Cardiac fibroblast (primary cell): ENCODE data around the gene DMRTA1.

Experiments
- DNase-seq, 2 donors: peaks; one replicate each; pipeline versions ENCODE4 v3.0.0 to v3.0.0-alpha.2; 2010; ENCODE audit warnings: low read depth in 2 of 2
- H3K4me3 ChIP-seq, 2 donors: replicated peaks in 1 of 2; 1 replicate in 1 of 2; 2 replicates in 1 of 2; pipeline ENCODE4 v1.5.1; 2011; ENCODE audit warnings: low read depth in 2 of 2, low read length in 2 of 2, mild to moderate bottlenecking in 2 of 2, moderate library complexity in 1 of 2
- TF ChIP-seq, protein P1 (sequence below): IDR thresholded peaks from one replicate; pipeline ENCODE4 v1.5.1; 2011; ENCODE audit warnings: low read depth, mild to moderate bottlenecking, low read length, inconsistent platforms

DMRTA1 gene

DNA sequence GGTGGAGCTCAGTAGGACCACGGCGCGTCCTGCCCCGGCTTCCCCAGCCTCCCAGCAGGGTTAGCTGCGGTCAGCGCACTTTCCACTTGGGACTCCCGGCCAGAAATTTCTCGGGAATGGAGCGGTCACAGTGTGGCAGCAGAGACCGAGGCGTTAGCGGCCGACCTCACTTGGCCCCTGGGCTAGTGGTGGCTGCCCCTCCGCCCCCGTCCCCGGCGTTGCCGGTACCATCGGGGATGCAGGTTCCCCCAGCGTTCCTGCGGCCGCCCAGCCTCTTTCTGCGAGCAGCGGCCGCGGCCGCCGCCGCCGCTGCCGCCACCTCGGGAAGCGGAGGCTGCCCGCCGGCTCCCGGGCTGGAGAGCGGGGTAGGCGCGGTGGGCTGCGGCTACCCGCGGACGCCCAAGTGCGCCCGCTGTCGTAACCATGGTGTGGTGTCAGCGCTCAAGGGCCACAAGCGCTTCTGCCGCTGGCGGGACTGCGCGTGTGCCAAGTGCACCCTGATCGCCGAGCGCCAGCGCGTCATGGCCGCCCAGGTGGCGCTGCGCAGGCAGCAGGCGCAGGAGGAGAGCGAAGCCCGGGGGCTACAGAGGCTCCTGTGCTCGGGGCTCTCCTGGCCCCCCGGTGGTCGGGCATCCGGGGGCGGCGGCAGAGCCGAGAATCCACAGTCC is 460 bp downstream of the DMRTA1 start:
- peak overlapping the region; percentile 53 to 56 for H3K4me3 ChIP-seq
- TF ChIP-seq, protein P1, sequence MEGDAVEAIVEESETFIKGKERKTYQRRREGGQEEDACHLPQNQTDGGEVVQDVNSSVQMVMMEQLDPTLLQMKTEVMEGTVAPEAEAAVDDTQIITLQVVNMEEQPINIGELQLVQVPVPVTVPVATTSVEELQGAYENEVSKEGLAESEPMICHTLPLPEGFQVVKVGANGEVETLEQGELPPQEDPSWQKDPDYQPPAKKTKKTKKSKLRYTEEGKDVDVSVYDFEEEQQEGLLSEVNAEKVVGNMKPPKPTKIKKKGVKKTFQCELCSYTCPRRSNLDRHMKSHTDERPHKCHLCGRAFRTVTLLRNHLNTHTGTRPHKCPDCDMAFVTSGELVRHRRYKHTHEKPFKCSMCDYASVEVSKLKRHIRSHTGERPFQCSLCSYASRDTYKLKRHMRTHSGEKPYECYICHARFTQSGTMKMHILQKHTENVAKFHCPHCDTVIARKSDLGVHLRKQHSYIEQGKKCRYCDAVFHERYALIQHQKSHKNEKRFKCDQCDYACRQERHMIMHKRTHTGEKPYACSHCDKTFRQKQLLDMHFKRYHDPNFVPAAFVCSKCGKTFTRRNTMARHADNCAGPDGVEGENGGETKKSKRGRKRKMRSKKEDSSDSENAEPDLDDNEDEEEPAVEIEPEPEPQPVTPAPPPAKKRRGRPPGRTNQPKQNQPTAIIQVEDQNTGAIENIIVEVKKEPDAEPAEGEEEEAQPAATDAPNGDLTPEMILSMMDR = no peak
- DNase-seq = peak; percentile 24 to 44

DNA sequence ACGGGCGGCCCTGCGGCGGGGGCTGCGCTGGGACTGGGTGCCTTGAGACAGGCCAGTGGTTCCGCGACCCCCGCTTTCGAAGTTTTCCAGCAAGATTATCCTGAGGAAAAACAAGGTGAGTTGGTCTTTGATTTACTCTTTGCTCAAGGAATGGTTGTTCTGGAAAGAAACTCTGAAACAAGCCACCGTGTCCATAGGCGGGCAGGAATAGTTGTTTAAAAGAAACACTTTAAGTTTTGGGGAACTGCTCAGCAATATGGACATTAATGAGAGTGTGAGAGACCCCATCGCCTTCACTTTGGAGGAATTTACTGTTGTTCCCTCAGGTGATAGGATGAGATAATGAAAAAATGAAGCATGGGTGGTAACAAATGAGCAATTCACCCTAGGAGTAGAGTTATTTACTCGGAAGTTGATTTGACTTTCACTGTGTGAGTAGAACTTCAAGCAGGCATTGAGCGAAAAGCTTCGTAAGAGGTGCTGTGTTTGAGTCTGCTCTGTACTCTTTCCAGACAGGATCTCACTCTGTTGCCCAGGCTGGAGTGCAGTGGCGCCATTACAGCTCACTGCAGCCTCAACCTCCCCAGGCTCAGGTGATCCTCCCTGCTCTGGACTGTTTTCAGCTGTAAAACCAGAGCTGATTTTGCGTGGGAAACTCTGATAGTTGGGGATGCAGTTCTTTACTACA is 1.1 kb downstream of the DMRTA1 start:
- TF ChIP-seq, protein P1 = no peak
- peak overlapping the region; percentile 53 to 56 for H3K4me3 ChIP-seq
- DNase-seq = no peak

DNA sequence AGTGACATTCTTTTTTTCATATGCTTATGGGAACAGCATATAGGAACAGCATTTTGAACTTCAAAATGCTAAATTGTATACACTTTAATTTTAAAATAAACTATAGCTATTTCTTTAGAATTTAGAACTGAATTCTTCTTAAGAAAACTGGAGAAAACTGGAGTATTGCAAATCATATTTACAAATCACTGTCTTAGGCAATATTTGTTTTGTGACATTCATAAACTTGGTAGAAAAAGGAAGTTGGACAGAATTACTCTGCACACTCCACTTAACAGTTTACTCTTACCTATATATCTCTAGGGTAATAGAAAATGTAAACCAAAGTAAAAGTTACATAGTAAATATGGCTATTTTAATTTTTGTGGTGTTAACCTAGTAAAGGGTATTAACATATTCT is 3.1 kb downstream of the DMRTA1 start:
- no peak overlapping the region for H3K4me3 ChIP-seq
- TF ChIP-seq, protein P1 = no peak

DNA sequence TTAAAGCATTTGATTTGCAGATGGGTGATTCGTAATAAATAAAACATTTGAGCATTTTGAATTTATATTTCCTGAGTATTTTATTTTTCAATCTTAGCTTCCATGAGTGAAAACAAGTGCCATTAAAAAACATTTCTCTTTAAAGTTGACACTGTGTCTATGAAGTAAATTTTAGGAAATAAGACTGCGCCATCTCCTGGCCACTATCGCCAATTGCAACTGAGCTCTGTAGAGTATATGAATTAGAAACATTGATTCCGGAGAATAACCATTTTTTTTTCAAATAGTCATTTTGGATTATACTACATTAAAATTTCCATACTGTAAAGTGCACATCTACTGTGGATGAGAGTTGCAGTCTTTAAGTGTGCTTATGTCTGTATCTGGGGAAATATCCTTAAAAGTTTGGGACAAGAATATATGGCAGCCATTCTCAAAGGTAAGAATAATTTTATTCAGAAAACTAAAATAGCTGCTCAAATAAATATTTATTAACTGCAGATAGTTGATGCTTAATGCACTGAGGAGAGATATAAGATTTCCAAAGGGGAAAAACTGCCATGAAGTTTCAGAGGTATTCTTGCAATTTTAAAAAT is 5.9 kb downstream of the DMRTA1 start:
- peak; percentile 48 to 60 for DNase-seq
- H3K4me3 ChIP-seq = no peak overlapping the region
- TF ChIP-seq, protein P1 = peak; percentile 74

More for the DNA sequence above, 3.1 kb downstream of the DMRTA1 start:
- no peak for DNase-seq

DNA sequence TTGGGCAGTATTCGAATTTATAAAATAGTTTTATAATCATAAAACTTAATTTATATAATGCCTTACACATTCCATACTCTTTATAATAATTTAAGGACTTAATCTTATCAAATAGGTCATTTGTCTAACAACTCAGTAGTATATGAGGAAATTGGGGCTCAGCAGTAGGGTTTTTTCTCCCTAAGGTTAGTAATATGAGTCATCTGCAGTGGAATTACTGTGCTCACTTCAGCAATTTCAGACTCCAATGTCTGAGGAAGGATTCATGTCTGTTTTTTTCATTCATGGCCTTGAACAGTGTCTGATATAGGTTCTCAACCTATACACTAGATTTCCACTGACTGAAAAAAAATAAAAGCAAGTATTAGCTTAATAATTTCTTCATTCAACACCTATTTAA is 7.4 kb downstream of the DMRTA1 start:
- TF ChIP-seq, protein P1 = no peak
- DNase-seq = peak in 1 of 2 donors; percentile 13

DNA sequence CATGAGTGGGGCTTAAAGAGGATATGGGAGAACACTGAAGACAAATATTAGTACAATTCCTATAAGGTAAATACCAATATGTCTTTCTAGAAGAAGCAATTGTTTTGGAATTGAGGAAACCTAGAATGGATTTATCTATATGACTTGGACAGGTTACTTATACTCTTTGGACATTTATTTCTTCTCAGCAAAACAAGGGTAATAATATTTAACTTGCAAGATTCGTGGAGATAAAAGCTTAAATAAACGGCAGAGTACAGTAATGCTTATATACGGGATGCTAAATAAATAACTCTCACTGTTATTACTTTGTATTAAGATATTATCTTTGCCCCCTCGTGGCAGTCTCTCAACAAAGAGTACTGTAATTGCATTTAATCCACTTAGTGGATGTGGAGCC is 8.6 kb downstream of the DMRTA1 start:
- no peak overlapping the region for H3K4me3 ChIP-seq
- TF ChIP-seq, protein P1 = no peak
- DNase-seq = no peak

More for the DNA sequence above, 7.4 kb downstream of the DMRTA1 start:
- no peak overlapping the region for H3K4me3 ChIP-seq
